OCI-LY1 (cell line): ENCODE results near the gene AAR2.

Experiments used
- CTCF ChIP-seq: fragments of 200-600 bp; sonication (generic), shearing (Covaris generic); IDR thresholded peaks from 2 replicates; pipeline ENCODE4 v1.5.1; 2017; ENCODE audit warnings: mild to moderate bottlenecking, antibody characterized with exemption, low read length, moderate library complexity, mixed read lengths
- EZH2 ChIP-seq: fragments of 200-600 bp; sonication (generic), shearing (Covaris generic); IDR thresholded peaks from 2 replicates; pipeline ENCODE4 v1.8.0; 2017; ENCODE audit warnings: borderline replicate concordance, mixed run types, mild to moderate bottlenecking, antibody characterized with exemption, low read length, moderate library complexity, mixed read lengths

- TF ChIP-seq CTCF = no peak
- TF ChIP-seq EZH2 = no peak
These were observed 39.3 kb downstream of the AAR2 start for GRCh38 chr20:36275441-36276189.
